Caco-2 (cell line): Measurements from ENCODE around the gene OPTC. TPM values are rescaled to one million over a fixed set of nuclear protein-coding genes. Genes with fewer than 3 reads are reported as not detected.

Experiments
- BruUV-seq: library from RNA; stranded (reverse); fragments of 400-500 nt; replicated peaks from 2 replicates; lab custom pipeline; 2021; lab: Mats Ljungman, UMichigan
- CTCF ChIA-PET: fragments of 300-600 bp; sonication (Branson Sonifier 250); formaldehyde crosslinking; loops from one replicate; lab custom pipeline; 2022; ENCODE audit warnings: antibody characterized with exemption; lab: Charles Lee
- POLR2A ChIA-PET: fragments of 300-600 bp; sonication (Branson Sonifier 250); formaldehyde crosslinking; loops from one replicate; lab custom pipeline; 2022; ENCODE audit warnings: antibody characterized with exemption; lab: Charles Lee
- DNase-seq, 2 experiments: peaks; one replicate each; pipeline versions ENCODE4 v3.0.0 to v3.0.0-alpha.2; 2020 to 2022
- H3K27me3 ChIP-seq: replicated peaks from 2 replicates; pipeline ENCODE4 v1.6.0; 2011; ENCODE audit warnings: low read length; ENCODE audit not compliant: control insufficient read depth, insufficient read depth
- H3K36me3 ChIP-seq: 2 replicates; pipeline ENCODE4 v1.5.1; 2011; ENCODE audit warnings: low read length; ENCODE audit not compliant: control insufficient read depth, insufficient read depth
- H3K4me1 ChIP-seq: fragments of 250-450 bp; sonication (Bioruptor Pico); 2 replicates; pipeline ENCODE4 v1.5.1; 2020; ENCODE audit warnings: mild to moderate bottlenecking
- H3K4me3 ChIP-seq: 2 replicates; pipeline ENCODE4 v1.5.1; 2011; ENCODE audit warnings: low read depth, mild to moderate bottlenecking, control low read depth, low read length
- H3K9me3 ChIP-seq: fragments of 250-450 bp; sonication (Bioruptor Pico); 2 replicates; pipeline ENCODE4 v1.5.1; 2020; ENCODE audit warnings: mild to moderate bottlenecking, moderate library complexity
- H3K27ac Mint-ChIP-seq: one replicate; pipeline ENCODE4 v1.8.0; 2022; ENCODE audit warnings: mixed read lengths; ENCODE audit not compliant: unreplicated experiment
- H3K27me3 Mint-ChIP-seq: one replicate; pipeline ENCODE4 v1.8.0; 2022; ENCODE audit warnings: mixed read lengths; ENCODE audit not compliant: insufficient read depth, unreplicated experiment
- H3K36me3 Mint-ChIP-seq: one replicate; pipeline ENCODE4 v1.8.0; 2022; ENCODE audit warnings: mild to moderate bottlenecking, mixed read lengths; ENCODE audit not compliant: insufficient read depth, unreplicated experiment
- H3K4me1 Mint-ChIP-seq: one replicate; pipeline ENCODE4 v1.8.0; 2022; ENCODE audit warnings: low read depth, mixed read lengths; ENCODE audit not compliant: unreplicated experiment
- H3K4me3 Mint-ChIP-seq: one replicate; pipeline ENCODE4 v1.8.0; 2022; ENCODE audit warnings: mild to moderate bottlenecking, moderate library complexity, mixed read lengths; ENCODE audit not compliant: unreplicated experiment
- H3K9me3 Mint-ChIP-seq: one replicate; pipeline ENCODE4 v1.8.0; 2022; ENCODE audit warnings: mixed read lengths; ENCODE audit not compliant: unreplicated experiment
- CTCF ChIP-seq, 2 experiments: fragments of 200-600 bp in 1 of 2; IDR thresholded peaks; 1 replicate in 1 of 2; 2 replicates in 1 of 2; pipeline versions ENCODE4 v1.5.1 to v1.8.0; 2011 to 2022; ENCODE audit warnings: antibody characterized with exemption in 1 of 2, control low read depth in 1 of 2, inconsistent platforms in 1 of 2, low read depth in 1 of 2, low read length in 1 of 2, mild to moderate bottlenecking in 1 of 2, moderate library complexity in 1 of 2; ENCODE audit not compliant: insufficient read depth in 1 of 2, severe bottlenecking in 1 of 2, unreplicated experiment in 1 of 2
- intact Hi-C: fragments of 100-400 bp; cut with micrococcal nuclease; formaldehyde crosslinking; loops from one replicate; pipeline ENCODE4 v1.10.0; 2022; ENCODE audit not compliant: unreplicated experiment
- total RNA-seq: library from RNA; stranded (reverse); gene quantifications from 2 replicates; pipeline ENCODE4 v1.2.3, GENCODE V29; 2022

The OPTC gene
- total RNA-seq, 1 experiment from 2014 or later = not detected

GRCh38 chr1:203520315-203520714 is 26.4 kb downstream of the OPTC start:
- ChIA-PET POLR2A (no interaction called here), CTCF (no interaction called here)
- H3K27ac Mint-ChIP-seq = peak overlapping the region; percentile 50
- H3K27me3 Mint-ChIP-seq = no peaks in the 10 kb centered on the region
- Histone ChIP-seq H3K4me3 (no peak overlapping the region), H3K27me3 (no peaks in the 10 kb centered on the region), H3K9me3 (no peaks in the 10 kb centered on the region), H3K4me1 (peaks cover 19% of the 10 kb centered on the region), H3K36me3 (no peaks in the 10 kb centered on the region)
- no peaks in the 10 kb centered on the region for H3K9me3 Mint-ChIP-seq
- no peak overlapping the region for H3K4me3 Mint-ChIP-seq
- no peaks in the 10 kb centered on the region for H3K36me3 Mint-ChIP-seq
- no peak for TF ChIP-seq CTCF (IDR thresholded peaks at IDR 0.05; ENCODE audit: insufficient read depth in 1 of 2, low read depth in 1 of 2, low read length in 1 of 2, severe bottlenecking in 1 of 2, unreplicated experiment in 1 of 2)
- intact Hi-C loops = no loop called here
- no TSS peak for BruUV-seq
- no peak for DNase-seq
- peaks cover 27% of the 10 kb centered on the region for H3K4me1 Mint-ChIP-seq

- peaks cover 20% of the 10 kb centered on the region for H3K4me1 Mint-ChIP-seq
- POLR2A ChIA-PET = no interaction called here
Measured at GRCh38 chr1:203521074-203521794, 27.3 kb downstream of the OPTC start.

GRCh38 chr1:203521812-203522211 is 27.9 kb downstream of the OPTC start:
- Mint-ChIP-seq H3K27ac (no peak overlapping the region), H3K9me3 (no peaks in the 10 kb centered on the region), H3K4me3 (no peak overlapping the region), H3K4me1 (peaks cover 23% of the 10 kb centered on the region), H3K36me3 (no peaks in the 10 kb centered on the region), H3K27me3 (no peaks in the 10 kb centered on the region)
- H3K27me3 ChIP-seq = no peaks in the 10 kb centered on the region
- BruUV-seq = no TSS peak
- no peak for DNase-seq
- peaks cover 19% of the 10 kb centered on the region for H3K4me1 ChIP-seq
- no peaks in the 10 kb centered on the region for H3K36me3 ChIP-seq
- H3K4me3 ChIP-seq = no peak overlapping the region
- H3K9me3 ChIP-seq = no peaks in the 10 kb centered on the region
- no peak for TF ChIP-seq CTCF (IDR thresholded peaks at IDR 0.05; ENCODE audit: insufficient read depth in 1 of 2, low read depth in 1 of 2, low read length in 1 of 2, severe bottlenecking in 1 of 2, unreplicated experiment in 1 of 2)
- ChIA-PET POLR2A (no interaction called here), CTCF (no interaction called here)
- intact Hi-C loops = no loop called here

More at GRCh38 chr1:203521074-203521794, 27.3 kb downstream of the OPTC start:
- no peak for DNase-seq
- Mint-ChIP-seq H3K27ac (no peak overlapping the region), H3K36me3 (no peaks in the 10 kb centered on the region), H3K4me3 (no peak overlapping the region), H3K27me3 (no peaks in the 10 kb centered on the region), H3K9me3 (no peaks in the 10 kb centered on the region)
- TF ChIP-seq CTCF (IDR thresholded peaks at IDR 0.05; ENCODE audit: insufficient read depth in 1 of 2, low read depth in 1 of 2, low read length in 1 of 2, severe bottlenecking in 1 of 2, unreplicated experiment in 1 of 2) = no peak
- Histone ChIP-seq H3K9me3 (no peaks in the 10 kb centered on the region), H3K27me3 (no peaks in the 10 kb centered on the region), H3K4me3 (no peak overlapping the region), H3K36me3 (no peaks in the 10 kb centered on the region), H3K4me1 (peaks cover 19% of the 10 kb centered on the region)
- intact Hi-C loops = no loop called here
- no TSS peak for BruUV-seq
- CTCF ChIA-PET = no interaction called here
